GM10266 (cell line): ENCODE data around the gene XKR7.

Experiments
- DNase-seq: peaks from one replicate; pipeline ENCODE4 v3.0.0; 2012; ENCODE audit errors: extremely low spot score
- CTCF ChIP-seq: IDR thresholded peaks from 2 replicates; pipeline ENCODE4 v1.5.1; 2012; ENCODE audit warnings: mild to moderate bottlenecking, low read depth; ENCODE audit not compliant: control insufficient read depth, insufficient read depth; ENCODE audit errors: missing control alignments

Gene XKR7

GRCh38 chr20:31990641-31991338 is 22.8 kb downstream of the XKR7 start:
- no peak for DNase-seq
- no peak for TF ChIP-seq CTCF

- DNase-seq = no peak
Observed at GRCh38 chr20:31991339-31991705, 23.4 kb downstream of the XKR7 start.

GRCh38 chr20:31992086-31992485 is 24.1 kb downstream of the XKR7 start:
- DNase-seq = no peak
- no peak for TF ChIP-seq CTCF

More at GRCh38 chr20:31991339-31991705, 23.4 kb downstream of the XKR7 start:
- no peak for TF ChIP-seq CTCF

GRCh38 chr20:31996996-31997395 is 29.0 kb downstream of the XKR7 start:
- no peak for TF ChIP-seq CTCF
- no peak for DNase-seq

GRCh38 chr20:31998246-31998645 is 30.3 kb downstream of the XKR7 start:
- no peak for DNase-seq
- TF ChIP-seq CTCF = no peak

GRCh38 chr20:32003325-32003724 is 35.4 kb downstream of the XKR7 start:
- TF ChIP-seq CTCF = no peak
- no peak for DNase-seq

- no peak for DNase-seq
- no peak for TF ChIP-seq CTCF
Observed at GRCh38 chr20:32004963-32005362, 37.0 kb downstream of the XKR7 start.
